ENCODE measurements around the gene ADGRA3. TPM values are rescaled to one million over a fixed set of nuclear protein-coding genes. Genes with fewer than 3 reads are reported as not detected.

ADGRA3 gene
- total RNA-seq, 6 experiments from 2014 or later: 15.1 to 19.0 (median 17.7) TPM

DNA sequence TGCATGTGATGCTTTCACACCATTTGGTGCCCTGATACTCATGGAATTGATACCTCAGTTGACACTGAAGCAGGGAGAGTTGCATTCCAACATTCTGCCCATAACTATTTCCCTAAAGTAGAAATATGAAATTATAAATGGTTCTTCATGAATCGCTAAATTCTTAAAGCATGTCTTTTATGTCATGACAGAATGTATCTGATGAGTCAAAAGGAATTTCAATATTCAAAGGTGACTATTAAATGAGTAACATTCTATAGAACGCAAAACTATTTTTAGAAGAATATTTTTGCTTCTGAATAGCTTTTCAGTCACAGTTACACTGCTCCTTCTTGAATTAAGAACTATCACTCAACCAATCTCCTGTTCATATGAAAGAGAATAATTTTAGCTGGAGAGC lies 152.8 kb downstream of the ADGRA3 start:
- peak overlapping the region; percentile 13; the same call in 1 of the 2 replicates for H3K27ac Mint-ChIP-seq
- H3K9me3 Mint-ChIP-seq: no peaks in the 10 kb centered on the region
- TF ChIP-seq, protein P1, sequence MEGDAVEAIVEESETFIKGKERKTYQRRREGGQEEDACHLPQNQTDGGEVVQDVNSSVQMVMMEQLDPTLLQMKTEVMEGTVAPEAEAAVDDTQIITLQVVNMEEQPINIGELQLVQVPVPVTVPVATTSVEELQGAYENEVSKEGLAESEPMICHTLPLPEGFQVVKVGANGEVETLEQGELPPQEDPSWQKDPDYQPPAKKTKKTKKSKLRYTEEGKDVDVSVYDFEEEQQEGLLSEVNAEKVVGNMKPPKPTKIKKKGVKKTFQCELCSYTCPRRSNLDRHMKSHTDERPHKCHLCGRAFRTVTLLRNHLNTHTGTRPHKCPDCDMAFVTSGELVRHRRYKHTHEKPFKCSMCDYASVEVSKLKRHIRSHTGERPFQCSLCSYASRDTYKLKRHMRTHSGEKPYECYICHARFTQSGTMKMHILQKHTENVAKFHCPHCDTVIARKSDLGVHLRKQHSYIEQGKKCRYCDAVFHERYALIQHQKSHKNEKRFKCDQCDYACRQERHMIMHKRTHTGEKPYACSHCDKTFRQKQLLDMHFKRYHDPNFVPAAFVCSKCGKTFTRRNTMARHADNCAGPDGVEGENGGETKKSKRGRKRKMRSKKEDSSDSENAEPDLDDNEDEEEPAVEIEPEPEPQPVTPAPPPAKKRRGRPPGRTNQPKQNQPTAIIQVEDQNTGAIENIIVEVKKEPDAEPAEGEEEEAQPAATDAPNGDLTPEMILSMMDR (IDR thresholded peaks at IDR 0.05): no peak
- H3K4me3 Mint-ChIP-seq: no peak overlapping the region
- DNase-seq: no peak
- H3K27me3 Mint-ChIP-seq (ENCODE audit: insufficient read depth): peaks cover 1% of the 10 kb centered on the region; the same call in 1 of the 2 replicates
- H3K4me1 Mint-ChIP-seq (ENCODE audit: low read depth): peaks cover 34% of the 10 kb centered on the region
- no peaks in the 10 kb centered on the region for H3K36me3 Mint-ChIP-seq (ENCODE audit: low read depth)

DNA sequence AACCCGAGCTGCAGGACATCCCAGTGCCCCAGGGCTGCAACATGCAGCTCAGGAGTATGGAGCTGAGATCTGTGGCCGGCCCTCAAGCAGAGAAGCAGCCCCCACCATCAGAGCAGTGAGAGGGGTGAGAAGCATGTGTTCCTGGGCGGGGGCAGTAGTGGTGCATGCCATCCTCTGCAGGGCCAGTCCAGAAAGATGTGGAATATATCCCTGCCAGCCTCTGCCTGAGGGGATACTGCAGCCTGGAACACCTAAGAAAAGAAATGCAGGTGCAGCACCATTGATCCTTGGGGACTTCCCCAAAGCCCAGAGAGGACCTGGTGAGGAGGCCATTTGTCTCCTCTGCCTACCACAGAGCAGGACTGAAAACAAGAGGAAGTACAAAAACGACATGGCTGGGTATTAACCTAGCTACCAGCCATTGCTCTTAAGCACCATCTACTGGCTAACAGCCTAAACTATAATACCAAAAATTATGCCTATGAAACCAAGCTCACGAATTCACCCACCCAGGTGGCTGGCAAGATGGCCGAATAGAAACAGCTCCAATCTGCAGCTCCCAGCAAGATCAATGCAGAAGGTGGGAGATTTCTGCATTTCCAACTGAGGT lies 158.8 kb downstream of the ADGRA3 start:
- TF ChIP-seq, protein P1 (IDR thresholded peaks at IDR 0.05): peak; percentile 67
- DNase-seq: peak; percentile 39
- peaks cover 1% of the 10 kb centered on the region; the same call in 1 of the 2 replicates for H3K27me3 Mint-ChIP-seq (ENCODE audit: insufficient read depth)
- no peak overlapping the region for H3K27ac Mint-ChIP-seq
- H3K36me3 Mint-ChIP-seq (ENCODE audit: low read depth): peaks cover 10% of the 10 kb centered on the region
- peaks cover 10% of the 10 kb centered on the region for H3K9me3 Mint-ChIP-seq
- H3K4me1 Mint-ChIP-seq (ENCODE audit: low read depth): peaks cover 22% of the 10 kb centered on the region
- no peak overlapping the region for H3K4me3 Mint-ChIP-seq

DNA sequence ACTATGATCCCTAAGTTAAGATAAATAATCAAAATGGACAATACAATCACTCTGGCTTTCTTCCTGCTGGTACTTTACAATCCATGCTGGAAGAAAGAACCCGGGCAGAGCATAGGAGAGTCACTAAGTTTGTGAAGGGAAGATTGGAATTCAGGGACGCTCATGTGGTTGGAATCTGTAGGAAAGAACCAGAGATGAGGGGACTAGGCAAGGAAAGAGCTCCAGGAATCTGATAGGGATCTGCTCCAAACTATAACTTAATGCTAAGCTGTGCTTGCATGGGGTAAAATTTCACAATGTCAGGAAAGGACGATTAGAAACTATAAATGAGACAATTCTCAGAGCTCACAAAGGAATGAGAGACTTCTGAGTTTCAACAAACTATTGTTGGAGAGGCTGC lies 167.5 kb downstream of the ADGRA3 start:
- Mint-ChIP-seq H3K36me3 (ENCODE audit: low read depth) (peaks cover 5% of the 10 kb centered on the region), H3K27ac (peak overlapping the region; percentile 4; the same call in 1 of the 2 replicates), H3K27me3 (ENCODE audit: insufficient read depth) (no peaks in the 10 kb centered on the region), H3K9me3 (peaks cover 5% of the 10 kb centered on the region), H3K4me3 (no peak overlapping the region), H3K4me1 (ENCODE audit: low read depth) (peaks cover 24% of the 10 kb centered on the region)
- TF ChIP-seq, protein P1 (IDR thresholded peaks at IDR 0.05): no peak
- DNase-seq: peak; percentile 16

DNA sequence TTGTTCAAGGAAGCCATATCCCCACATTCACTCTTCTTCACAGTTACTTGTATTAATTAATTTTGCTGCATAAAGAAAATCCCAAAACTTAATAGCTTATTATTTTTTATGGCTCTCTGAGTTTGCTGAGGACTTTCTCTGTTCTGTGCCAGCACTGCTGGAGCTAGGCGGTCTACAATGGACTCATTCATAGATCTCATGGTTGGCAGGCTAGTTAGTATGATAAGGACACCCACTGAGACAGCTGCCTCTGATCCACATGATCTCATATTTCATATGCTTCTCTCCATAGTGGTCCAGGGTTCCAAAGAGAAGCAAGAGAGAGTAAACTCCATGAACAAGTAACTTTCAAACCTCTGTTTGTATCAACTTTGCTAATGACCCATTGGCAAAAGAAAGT lies 170.2 kb downstream of the ADGRA3 start:
- H3K27me3 Mint-ChIP-seq (ENCODE audit: insufficient read depth): no peaks in the 10 kb centered on the region
- H3K4me1 Mint-ChIP-seq (ENCODE audit: low read depth): peaks cover 8% of the 10 kb centered on the region
- DNase-seq: no peak
- H3K36me3 Mint-ChIP-seq (ENCODE audit: low read depth): no peaks in the 10 kb centered on the region
- H3K9me3 Mint-ChIP-seq: no peaks in the 10 kb centered on the region; the same call in 1 of the 2 replicates
- TF ChIP-seq, protein P1 (IDR thresholded peaks at IDR 0.05): no peak
- H3K4me3 Mint-ChIP-seq: no peak overlapping the region
- no peak overlapping the region for H3K27ac Mint-ChIP-seq

DNA sequence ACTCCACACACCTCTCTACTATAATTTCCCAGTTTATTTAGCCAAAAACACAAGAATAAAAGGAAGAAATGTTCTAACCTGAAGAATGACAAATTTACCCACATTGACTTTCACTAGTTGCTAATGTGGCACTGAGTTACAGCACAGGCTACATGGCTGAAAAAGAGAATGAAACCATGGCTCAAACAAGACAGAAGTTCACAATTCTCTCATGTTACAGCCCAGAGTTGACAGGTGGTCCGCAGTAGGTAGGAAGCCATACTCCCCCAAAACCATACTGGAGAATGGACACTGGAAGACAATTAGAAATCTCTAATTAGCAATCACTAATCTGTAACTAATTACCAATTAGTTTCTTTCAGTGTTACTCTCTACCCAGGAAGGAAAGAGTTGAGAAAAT lies 170.8 kb downstream of the ADGRA3 start:
- no peak for DNase-seq
- Mint-ChIP-seq H3K27me3 (ENCODE audit: insufficient read depth) (no peaks in the 10 kb centered on the region), H3K4me3 (no peak overlapping the region), H3K36me3 (ENCODE audit: low read depth) (no peaks in the 10 kb centered on the region), H3K4me1 (ENCODE audit: low read depth) (peaks cover 8% of the 10 kb centered on the region), H3K27ac (no peak overlapping the region), H3K9me3 (no peaks in the 10 kb centered on the region; the same call in 1 of the 2 replicates)
- TF ChIP-seq, protein P1 (IDR thresholded peaks at IDR 0.05): no peak
